ENCODE measurements around the gene GYG2.

GYG2 gene

GRCh38 chrX:2812161-2812907 is 16.4 kb upstream of the GYG2 start:
- DNase-seq (ENCODE audit: low read depth in 2 of 2) = peak; percentile 1 to 13

- no peak for DNase-seq (ENCODE audit: low read depth in 2 of 2)
Observed at GRCh38 chrX:2817036-2817435, 11.7 kb upstream of the GYG2 start.

- DNase-seq (ENCODE audit: low read depth in 2 of 2) = no peak
Observed at GRCh38 chrX:2819345-2820135, 9.2 kb upstream of the GYG2 start.

GRCh38 chrX:2820136-2820771 is 8.5 kb upstream of the GYG2 start:
- DNase-seq (ENCODE audit: low read depth in 2 of 2) = no peak

- no peak for DNase-seq (ENCODE audit: low read depth in 2 of 2)
Observed at GRCh38 chrX:2823795-2824386, 4.8 kb upstream of the GYG2 start.

- no peak for DNase-seq (ENCODE audit: low read depth in 2 of 2)
Observed at GRCh38 chrX:2824886-2825285, 3.8 kb upstream of the GYG2 start.

GRCh38 chrX:2828959-2829411 is 255 bp downstream of the GYG2 start:
- no peak for DNase-seq (ENCODE audit: low read depth in 2 of 2)

GRCh38 chrX:2829469-2830246 is 928 bp downstream of the GYG2 start:
- DNase-seq (ENCODE audit: low read depth in 2 of 2) = no peak

- no peak for DNase-seq (ENCODE audit: low read depth in 2 of 2)
Observed at GRCh38 chrX:2831471-2832228, 2.9 kb downstream of the GYG2 start.

- no peak for DNase-seq (ENCODE audit: low read depth in 2 of 2)
Observed at GRCh38 chrX:2837961-2838360, 9.2 kb downstream of the GYG2 start.

- DNase-seq (ENCODE audit: low read depth in 2 of 2) = no peak
Observed at GRCh38 chrX:2840961-2841360, 12.2 kb downstream of the GYG2 start.

GRCh38 chrX:2841537-2841936 is 12.8 kb downstream of the GYG2 start:
- DNase-seq (ENCODE audit: low read depth in 2 of 2) = no peak

GRCh38 chrX:2846992-2847391 is 18.3 kb downstream of the GYG2 start:
- no peak for DNase-seq (ENCODE audit: low read depth in 2 of 2)

GRCh38 chrX:2848871-2849301 is 20.2 kb downstream of the GYG2 start:
- no peak for DNase-seq (ENCODE audit: low read depth in 2 of 2)

- no peak for DNase-seq (ENCODE audit: low read depth in 2 of 2)
Observed at GRCh38 chrX:2854918-2855317, 26.2 kb downstream of the GYG2 start.

- no peak for DNase-seq (ENCODE audit: low read depth in 2 of 2)
Observed at GRCh38 chrX:2855761-2856160, 27.0 kb downstream of the GYG2 start.

- DNase-seq (ENCODE audit: low read depth in 2 of 2) = no peak
Observed at GRCh38 chrX:2857566-2857965, 28.8 kb downstream of the GYG2 start.

- no peak for DNase-seq (ENCODE audit: low read depth in 2 of 2)
Observed at GRCh38 chrX:2859197-2859797, 30.6 kb downstream of the GYG2 start.

- no peak for DNase-seq (ENCODE audit: low read depth in 2 of 2)
Observed at GRCh38 chrX:2862404-2862803, 33.7 kb downstream of the GYG2 start.

GRCh38 chrX:2863646-2864045 is 34.9 kb downstream of the GYG2 start:
- no peak for DNase-seq (ENCODE audit: low read depth in 2 of 2)
